PC-3 (cell line): ENCODE results near the gene ACP6.

Experiments used
- EZH2 ChIP-seq: fragments of 300-600 bp; sonication (generic); IDR thresholded peaks from one replicate; pipeline ENCODE4 v1.6.1; 2017; ENCODE audit warnings: antibody characterized with exemption, mild to moderate bottlenecking, low read length; ENCODE audit not compliant: unreplicated experiment
- EZH2phosphoT487 ChIP-seq: fragments of 300-600 bp; sonication (generic); IDR thresholded peaks from 2 replicates; pipeline ENCODE4 v1.6.1; 2018; ENCODE audit warnings: mild to moderate bottlenecking, antibody characterized with exemption, low read length, borderline replicate concordance
- TF ChIP-seq, protein P1 (sequence below): fragments of 300-600 bp; sonication (generic); conservative IDR thresholded peaks from 2 replicates; pipeline ENCODE4 v1.5.1; 2017; ENCODE audit warnings: antibody characterized with exemption, low read depth, mild to moderate bottlenecking, low read length

DNA sequence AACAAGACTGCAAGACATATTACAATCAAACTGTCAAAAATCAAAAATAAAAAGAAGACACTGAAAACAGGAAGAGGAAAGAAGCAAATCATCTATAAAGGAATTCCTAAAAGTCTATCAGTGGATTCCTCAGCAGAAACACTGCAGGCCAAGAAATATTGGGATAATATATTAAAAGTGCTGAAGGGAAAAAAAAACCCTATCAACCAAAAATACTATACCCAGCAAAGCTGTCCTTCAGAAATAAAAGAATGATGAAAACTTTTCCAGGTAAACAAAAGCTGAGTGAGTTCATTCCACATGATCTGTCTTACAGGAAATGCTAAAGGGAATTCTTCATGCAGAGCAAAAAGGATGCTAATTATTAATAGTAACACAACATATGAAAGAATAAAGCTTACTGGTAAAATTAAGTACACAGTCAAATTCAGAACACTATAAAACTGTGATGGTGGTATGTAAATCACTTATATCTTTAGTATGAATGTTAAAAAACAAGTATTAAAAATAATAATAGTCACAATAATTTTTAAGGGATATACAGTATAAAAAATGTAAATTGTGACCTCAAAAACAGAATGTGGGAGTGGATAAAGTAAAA lies 12.9 kb upstream of the ACP6 start:
- TF ChIP-seq, protein P1, sequence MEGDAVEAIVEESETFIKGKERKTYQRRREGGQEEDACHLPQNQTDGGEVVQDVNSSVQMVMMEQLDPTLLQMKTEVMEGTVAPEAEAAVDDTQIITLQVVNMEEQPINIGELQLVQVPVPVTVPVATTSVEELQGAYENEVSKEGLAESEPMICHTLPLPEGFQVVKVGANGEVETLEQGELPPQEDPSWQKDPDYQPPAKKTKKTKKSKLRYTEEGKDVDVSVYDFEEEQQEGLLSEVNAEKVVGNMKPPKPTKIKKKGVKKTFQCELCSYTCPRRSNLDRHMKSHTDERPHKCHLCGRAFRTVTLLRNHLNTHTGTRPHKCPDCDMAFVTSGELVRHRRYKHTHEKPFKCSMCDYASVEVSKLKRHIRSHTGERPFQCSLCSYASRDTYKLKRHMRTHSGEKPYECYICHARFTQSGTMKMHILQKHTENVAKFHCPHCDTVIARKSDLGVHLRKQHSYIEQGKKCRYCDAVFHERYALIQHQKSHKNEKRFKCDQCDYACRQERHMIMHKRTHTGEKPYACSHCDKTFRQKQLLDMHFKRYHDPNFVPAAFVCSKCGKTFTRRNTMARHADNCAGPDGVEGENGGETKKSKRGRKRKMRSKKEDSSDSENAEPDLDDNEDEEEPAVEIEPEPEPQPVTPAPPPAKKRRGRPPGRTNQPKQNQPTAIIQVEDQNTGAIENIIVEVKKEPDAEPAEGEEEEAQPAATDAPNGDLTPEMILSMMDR = no peak
- TF ChIP-seq EZH2phosphoT487 = no peak
- TF ChIP-seq EZH2 = no peak
